OCI-LY3 (cell line): ENCODE measurements around the gene ARHGEF28.

Experiments
- H2AFZ ChIP-seq: fragments of 200-600, 300-600 bp; shearing (Covaris generic); 2 replicates; pipeline ENCODE4 v1.6.0; 2014; ENCODE audit warnings: antibody characterized with exemption, low read depth, low read length
- H3K27ac ChIP-seq: fragments of 200-600, 300-600 bp; sonication (generic); 2 replicates; pipeline ENCODE4 v1.5.1; 2014; ENCODE audit warnings: mild to moderate bottlenecking, low read length, moderate library complexity, mixed read lengths
- H3K27me3 ChIP-seq: fragments of 200-600, 300-600 bp; sonication (generic); 2 replicates; pipeline ENCODE4 v1.6.1; 2014; ENCODE audit warnings: low read depth, low read length, mixed read lengths
- H3K36me3 ChIP-seq: fragments of 200-600, 300-600 bp; sonication (generic); replicated peaks from 2 replicates; pipeline ENCODE3; 2014; ENCODE audit warnings: low read depth, low read length, mixed read lengths
- H3K4me1 ChIP-seq: fragments of 300-600, 200-600 bp; sonication (generic); 2 replicates; pipeline ENCODE4 v1.6.1; 2014; ENCODE audit warnings: low read length, mixed read lengths
- H3K4me2 ChIP-seq: fragments of 200-600, 300-600 bp; sonication (generic); 2 replicates; pipeline ENCODE4 v1.6.1; 2014; ENCODE audit warnings: low read length, mixed read lengths
- H3K4me3 ChIP-seq: fragments of 300-600, 200-600 bp; sonication (generic); 2 replicates; pipeline ENCODE4 v1.5.1; 2014; ENCODE audit warnings: antibody characterized with exemption, mild to moderate bottlenecking, low read length, moderate library complexity
- H3K79me2 ChIP-seq: fragments of 300-600, 200-600 bp; shearing (Covaris generic); 2 replicates; pipeline ENCODE4 v1.6.1; 2014; ENCODE audit warnings: mild to moderate bottlenecking, low read length, mixed read lengths
- H3K9ac ChIP-seq: fragments of 300-600, 200-600 bp; shearing (Covaris generic); 2 replicates; pipeline ENCODE4 v1.6.0; 2014; ENCODE audit warnings: mild to moderate bottlenecking, low read length, moderate library complexity
- H3K9me3 ChIP-seq: fragments of 200-600, 300-600 bp; shearing (Covaris generic); 2 replicates; pipeline ENCODE4 v1.6.1; 2014; ENCODE audit warnings: low read length, mixed read lengths; ENCODE audit not compliant: insufficient read depth
- H4K20me1 ChIP-seq: fragments of 200-600, 300-600 bp; sonication (generic); 2 replicates; pipeline ENCODE4 v1.6.1; 2016; ENCODE audit warnings: low read length, mixed read lengths; ENCODE audit not compliant: insufficient read depth
- EZH2phosphoT487 ChIP-seq: fragments of 200-600 bp; shearing (Covaris generic); IDR thresholded peaks from 2 replicates; pipeline ENCODE4 v1.6.1; 2018; ENCODE audit warnings: antibody characterized with exemption, mixed run types, low read depth
- TF ChIP-seq, protein P1 (sequence below): fragments of 200-600, 300-600 bp; sonication (generic); IDR thresholded peaks from 2 replicates; pipeline ENCODE4 v1.5.1; 2014; ENCODE audit warnings: antibody characterized with exemption, low read length, low read depth

The ARHGEF28 gene

DNA sequence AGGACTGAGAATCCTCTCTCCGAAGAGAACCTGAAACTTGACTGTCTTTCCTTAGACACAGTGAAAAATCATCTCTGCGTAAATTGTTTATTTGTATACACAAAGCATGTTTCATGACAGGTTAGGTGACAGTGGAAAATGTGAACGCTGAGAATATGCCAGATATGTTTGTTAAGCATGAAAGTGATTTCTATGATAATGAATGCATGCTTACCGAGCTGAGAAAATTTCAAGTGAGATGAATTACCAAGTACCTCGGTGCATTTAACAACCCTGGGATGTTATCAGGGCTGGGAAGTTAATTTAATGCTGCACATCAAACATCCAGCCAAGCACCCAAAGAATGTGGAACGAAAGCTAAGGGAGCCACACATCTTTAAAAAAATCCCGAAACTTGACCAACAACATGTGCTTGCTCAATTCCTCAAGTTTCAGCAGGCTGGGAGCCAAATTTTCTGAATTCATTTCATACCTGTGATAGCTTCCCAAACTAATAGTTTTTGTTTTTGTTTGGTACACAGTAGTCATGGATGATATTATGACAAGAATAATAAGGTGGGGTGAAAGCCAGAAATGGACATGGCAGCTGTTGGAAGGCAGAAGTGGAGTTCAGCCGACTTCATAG lies 336.9 kb downstream of the ARHGEF28 start:
- no peak overlapping the region for H3K4me3 ChIP-seq
- no peak overlapping the region for H3K9ac ChIP-seq
- H3K4me2 ChIP-seq = no peak overlapping the region
- no peak overlapping the region for H2AFZ ChIP-seq
- no peaks in the 10 kb centered on the region for H3K36me3 ChIP-seq
- H3K27ac ChIP-seq = no peak overlapping the region
- TF ChIP-seq, protein P1, sequence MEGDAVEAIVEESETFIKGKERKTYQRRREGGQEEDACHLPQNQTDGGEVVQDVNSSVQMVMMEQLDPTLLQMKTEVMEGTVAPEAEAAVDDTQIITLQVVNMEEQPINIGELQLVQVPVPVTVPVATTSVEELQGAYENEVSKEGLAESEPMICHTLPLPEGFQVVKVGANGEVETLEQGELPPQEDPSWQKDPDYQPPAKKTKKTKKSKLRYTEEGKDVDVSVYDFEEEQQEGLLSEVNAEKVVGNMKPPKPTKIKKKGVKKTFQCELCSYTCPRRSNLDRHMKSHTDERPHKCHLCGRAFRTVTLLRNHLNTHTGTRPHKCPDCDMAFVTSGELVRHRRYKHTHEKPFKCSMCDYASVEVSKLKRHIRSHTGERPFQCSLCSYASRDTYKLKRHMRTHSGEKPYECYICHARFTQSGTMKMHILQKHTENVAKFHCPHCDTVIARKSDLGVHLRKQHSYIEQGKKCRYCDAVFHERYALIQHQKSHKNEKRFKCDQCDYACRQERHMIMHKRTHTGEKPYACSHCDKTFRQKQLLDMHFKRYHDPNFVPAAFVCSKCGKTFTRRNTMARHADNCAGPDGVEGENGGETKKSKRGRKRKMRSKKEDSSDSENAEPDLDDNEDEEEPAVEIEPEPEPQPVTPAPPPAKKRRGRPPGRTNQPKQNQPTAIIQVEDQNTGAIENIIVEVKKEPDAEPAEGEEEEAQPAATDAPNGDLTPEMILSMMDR = no peak
- TF ChIP-seq EZH2phosphoT487 = no peak
- H4K20me1 ChIP-seq = no peaks in the 10 kb centered on the region
- no peaks in the 10 kb centered on the region for H3K27me3 ChIP-seq
- H3K79me2 ChIP-seq = no peaks in the 10 kb centered on the region
- peaks cover 16% of the 10 kb centered on the region for H3K4me1 ChIP-seq
- H3K9me3 ChIP-seq = no peaks in the 10 kb centered on the region

DNA sequence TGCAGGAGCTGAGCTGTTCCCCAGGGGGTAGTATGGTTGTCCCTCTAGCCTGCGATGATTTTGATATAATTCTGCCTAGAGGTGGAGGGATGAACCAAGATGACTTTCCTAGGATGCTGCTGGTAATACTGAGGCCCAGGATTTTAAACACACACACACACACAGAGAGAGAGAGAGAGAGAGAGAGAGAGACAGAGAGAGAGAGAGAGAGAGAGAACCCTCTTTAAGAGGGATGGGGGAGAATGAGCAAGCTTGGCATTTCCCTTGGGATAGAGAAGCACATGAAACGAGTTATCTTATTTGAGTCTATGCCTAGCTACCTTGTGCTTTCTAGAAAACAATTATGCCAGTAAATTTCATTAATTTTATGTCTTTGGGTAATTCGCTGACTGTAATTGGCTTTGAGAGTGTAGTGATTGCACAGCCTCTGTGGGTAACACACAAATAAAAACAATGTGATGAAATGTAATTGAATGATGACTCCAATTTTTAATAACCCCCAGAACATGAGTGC lies 338.4 kb downstream of the ARHGEF28 start:
- no peak for TF ChIP-seq EZH2phosphoT487
- TF ChIP-seq, protein P1 = no peak
- Histone ChIP-seq H3K4me1 (peaks cover 10% of the 10 kb centered on the region), H3K36me3 (no peaks in the 10 kb centered on the region), H3K4me2 (no peak overlapping the region), H4K20me1 (no peaks in the 10 kb centered on the region), H3K79me2 (no peaks in the 10 kb centered on the region), H2AFZ (no peak overlapping the region), H3K9me3 (no peaks in the 10 kb centered on the region), H3K27me3 (no peaks in the 10 kb centered on the region), H3K9ac (no peak overlapping the region), H3K27ac (no peak overlapping the region), H3K4me3 (no peak overlapping the region)

DNA sequence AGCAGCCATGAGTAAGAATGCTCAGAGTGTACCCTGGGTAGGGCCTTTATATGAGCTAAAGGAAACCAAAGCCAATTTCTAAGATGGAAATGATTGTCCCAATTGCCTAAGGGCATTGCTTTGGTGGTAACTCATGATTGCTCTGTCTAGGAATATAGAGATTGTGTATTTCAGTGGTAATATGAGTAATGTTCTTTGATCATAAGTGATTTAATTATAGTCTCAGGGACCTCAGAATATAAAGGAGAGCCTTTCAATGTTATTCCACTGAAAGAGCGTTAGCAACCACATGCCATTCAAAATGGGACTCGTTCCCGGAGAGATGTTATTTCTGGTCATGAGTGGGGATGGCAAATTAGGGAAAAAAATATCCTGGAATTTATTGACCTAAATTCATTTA lies 340.5 kb downstream of the ARHGEF28 start:
- no peak overlapping the region for H3K27ac ChIP-seq
- no peaks in the 10 kb centered on the region for H3K4me1 ChIP-seq
- no peaks in the 10 kb centered on the region for H3K79me2 ChIP-seq
- H2AFZ ChIP-seq = no peak overlapping the region
- H3K36me3 ChIP-seq = no peaks in the 10 kb centered on the region
- no peaks in the 10 kb centered on the region for H4K20me1 ChIP-seq
- TF ChIP-seq, protein P1 = no peak
- no peak for TF ChIP-seq EZH2phosphoT487
- no peak overlapping the region for H3K9ac ChIP-seq
- H3K27me3 ChIP-seq = no peaks in the 10 kb centered on the region
- H3K9me3 ChIP-seq = no peaks in the 10 kb centered on the region
- no peak overlapping the region for H3K4me2 ChIP-seq
- no peak overlapping the region for H3K4me3 ChIP-seq

DNA sequence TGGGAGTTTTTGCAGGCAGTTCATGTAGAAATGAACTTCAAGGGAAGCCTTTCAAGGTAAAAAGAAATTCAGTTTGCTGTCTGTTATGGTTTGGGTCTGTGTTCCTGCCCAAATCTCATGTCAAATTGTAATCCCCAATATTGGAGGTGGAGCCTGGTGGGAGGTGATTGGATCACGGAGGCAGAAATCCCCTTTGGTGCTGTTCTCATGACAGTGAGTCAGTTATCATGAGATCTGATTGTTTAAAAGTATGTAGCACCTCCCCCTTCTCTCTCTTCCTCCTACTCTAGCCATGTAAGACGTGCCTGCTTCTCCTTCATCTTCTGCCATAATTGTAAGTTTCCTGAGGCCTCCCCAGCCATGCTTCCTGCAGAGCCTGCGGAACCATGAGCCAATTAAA lies 341.4 kb downstream of the ARHGEF28 start:
- H3K4me1 ChIP-seq = no peaks in the 10 kb centered on the region
- no peak overlapping the region for H3K4me3 ChIP-seq
- no peak overlapping the region for H2AFZ ChIP-seq
- H3K27me3 ChIP-seq = no peaks in the 10 kb centered on the region
- H3K36me3 ChIP-seq = no peaks in the 10 kb centered on the region
- no peak overlapping the region for H3K9ac ChIP-seq
- H4K20me1 ChIP-seq = no peaks in the 10 kb centered on the region
- no peaks in the 10 kb centered on the region for H3K79me2 ChIP-seq
- no peaks in the 10 kb centered on the region for H3K9me3 ChIP-seq
- H3K27ac ChIP-seq = no peak overlapping the region
- no peak overlapping the region for H3K4me2 ChIP-seq
- TF ChIP-seq, protein P1 = no peak
- no peak for TF ChIP-seq EZH2phosphoT487
